GM19463 (cell line): Measurements from ENCODE around the gene LINC01488.

Experiments
- ATAC-seq: cut with Tn5 transposase; IDR thresholded peaks from one replicate; pipeline ENCODE4 v1.9.1; 2021; ENCODE audit warnings: mild to moderate bottlenecking, moderate library complexity; ENCODE audit not compliant: unreplicated experiment

LINC01488 gene

DNA sequence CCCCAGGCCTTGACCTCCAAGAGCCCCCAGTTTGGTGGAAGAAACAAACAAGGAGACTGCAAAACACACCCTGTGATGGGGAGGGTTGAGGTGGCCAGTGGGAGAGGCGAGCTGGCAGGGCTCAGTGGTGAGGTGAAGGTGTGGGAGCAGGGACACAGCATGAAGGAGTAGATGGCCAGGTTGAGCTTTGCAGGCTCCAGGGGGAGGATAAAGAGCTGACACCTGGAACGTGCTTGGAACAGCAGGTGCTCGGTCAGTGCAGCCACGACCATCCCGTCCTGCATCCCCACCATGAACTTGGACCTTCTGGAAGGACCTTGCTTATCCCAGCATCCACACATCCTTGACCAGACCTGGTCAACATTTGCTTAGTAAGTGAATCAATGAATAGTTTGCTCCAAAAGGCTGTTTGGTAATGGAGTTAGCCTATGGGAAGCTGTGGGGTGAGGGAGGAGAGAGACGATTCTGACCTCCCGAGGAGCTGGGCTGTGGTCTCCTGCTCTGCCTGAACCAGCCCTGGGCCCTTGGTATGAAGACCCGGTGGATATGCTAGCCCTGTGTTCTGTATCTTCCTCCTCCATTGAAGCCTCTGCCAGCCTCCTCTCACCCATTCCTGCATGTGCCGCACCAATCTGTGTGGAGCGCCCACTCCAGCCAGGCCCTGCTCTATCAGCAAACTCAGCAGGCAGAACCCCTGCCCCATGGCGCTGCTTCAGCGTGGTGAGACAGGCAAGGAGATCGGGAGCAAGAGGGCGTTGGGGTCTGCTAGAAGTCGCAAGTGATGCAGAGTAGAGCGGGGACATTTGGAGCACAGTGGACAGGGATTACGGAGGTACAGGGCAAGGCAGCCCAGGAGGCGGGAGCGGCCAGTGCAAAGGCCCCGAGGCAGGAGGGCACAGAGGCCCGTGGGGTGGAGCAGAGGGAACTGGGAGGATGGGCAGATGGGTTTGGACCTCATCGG lies 9.9 kb downstream of the LINC01488 start:
- ATAC-seq, result no peak

DNA sequence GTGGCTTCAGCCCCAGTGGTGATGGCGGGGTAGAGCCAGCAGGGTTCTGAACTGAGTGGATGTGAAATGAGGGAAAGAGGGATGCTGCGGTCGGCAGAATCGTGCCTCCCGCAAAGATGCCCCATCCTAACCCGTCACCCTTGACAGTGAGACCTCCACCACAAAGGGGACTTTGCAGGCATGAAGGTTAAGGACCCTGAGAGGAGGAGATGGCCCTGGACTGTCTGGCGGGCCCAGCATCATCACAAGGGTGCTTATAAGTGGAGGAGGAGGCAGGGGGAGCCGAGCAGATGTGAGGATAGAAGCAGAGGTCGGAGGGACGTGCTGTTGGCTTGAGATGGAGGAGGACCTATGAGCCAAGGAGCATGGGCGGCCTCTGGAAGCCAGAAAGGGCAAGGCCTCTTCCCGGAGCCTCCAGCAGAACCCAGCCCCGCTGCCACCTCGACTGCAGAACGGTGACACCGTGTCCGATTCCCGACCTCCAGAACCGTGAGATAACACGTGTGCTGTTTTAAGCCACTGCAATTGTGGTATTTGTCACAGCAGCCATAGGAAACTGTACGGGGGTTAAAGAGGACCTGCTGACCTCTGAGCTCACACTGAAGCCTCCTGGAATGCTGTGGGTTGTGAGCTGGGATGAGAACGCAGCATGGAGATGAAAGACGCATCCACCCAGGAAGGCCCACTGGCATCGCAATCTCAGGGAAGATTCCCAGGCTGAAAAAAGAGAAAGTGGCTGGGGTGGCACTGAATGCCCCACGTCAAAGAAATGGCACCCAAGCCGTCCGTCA lies 10.9 kb downstream of the LINC01488 start:
- ATAC-seq, result no peak

DNA sequence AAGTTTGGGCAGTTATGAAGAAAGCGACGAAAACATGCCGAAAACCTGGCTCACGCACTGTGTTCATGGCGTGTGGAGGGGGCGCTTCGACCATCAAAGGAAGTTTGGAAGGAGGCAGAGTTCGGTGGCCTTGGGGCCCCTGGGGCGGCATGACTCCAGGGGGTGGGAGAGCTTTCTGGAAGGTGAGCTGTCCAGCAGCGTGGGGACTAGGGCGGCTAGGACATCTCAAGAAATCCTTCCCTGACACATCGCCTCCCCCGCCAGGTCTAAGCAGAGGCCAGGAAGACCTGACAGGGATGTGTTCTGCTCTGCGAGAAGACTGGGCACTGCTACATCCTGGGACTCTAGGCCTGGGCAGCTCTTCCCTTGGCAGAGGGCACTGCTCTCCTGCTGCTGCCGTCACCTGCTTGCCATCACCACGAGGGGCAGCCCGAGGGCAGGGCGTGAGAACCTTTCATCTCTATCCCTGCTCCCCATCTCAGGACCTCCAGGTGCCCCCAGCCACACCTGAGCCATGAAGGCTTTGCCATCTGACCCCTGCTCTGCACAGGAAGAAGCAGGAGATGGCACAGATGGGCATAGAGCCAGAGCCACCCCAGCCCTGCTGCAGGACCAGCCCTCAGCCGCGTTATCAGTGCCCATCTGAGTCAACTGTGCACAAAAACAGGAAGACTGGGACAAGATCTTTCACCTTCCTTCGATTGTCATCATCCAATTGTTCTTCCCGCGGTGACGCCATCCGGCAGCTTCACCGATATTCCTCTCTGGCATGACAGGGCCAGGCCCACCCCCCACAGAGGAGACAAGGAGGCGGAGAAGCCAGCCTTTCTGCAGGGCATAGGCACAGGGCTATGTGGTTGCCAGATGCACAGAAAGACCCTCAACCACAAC lies 12.7 kb downstream of the LINC01488 start:
- ATAC-seq, result no peak

DNA sequence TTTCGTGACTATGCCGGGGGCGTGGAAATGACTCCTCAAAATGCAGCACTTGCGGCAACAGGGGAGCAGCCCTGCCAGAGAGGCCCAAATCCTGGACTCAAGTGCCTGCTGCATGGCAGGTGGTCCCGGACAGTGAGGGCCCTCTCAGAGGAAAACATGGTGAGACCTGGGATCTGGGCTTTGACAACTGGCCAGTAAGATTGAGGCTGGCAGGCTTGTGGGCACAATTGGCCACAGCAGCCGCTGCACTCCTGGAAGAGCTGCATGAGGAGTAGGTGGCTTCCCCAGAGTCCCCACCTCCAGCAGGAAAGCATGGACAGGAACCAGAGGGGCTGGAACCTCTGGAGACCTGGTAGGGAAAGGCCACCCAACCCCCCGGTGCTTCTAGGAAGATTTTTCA lies 13.4 kb downstream of the LINC01488 start:
- no peak for ATAC-seq

DNA sequence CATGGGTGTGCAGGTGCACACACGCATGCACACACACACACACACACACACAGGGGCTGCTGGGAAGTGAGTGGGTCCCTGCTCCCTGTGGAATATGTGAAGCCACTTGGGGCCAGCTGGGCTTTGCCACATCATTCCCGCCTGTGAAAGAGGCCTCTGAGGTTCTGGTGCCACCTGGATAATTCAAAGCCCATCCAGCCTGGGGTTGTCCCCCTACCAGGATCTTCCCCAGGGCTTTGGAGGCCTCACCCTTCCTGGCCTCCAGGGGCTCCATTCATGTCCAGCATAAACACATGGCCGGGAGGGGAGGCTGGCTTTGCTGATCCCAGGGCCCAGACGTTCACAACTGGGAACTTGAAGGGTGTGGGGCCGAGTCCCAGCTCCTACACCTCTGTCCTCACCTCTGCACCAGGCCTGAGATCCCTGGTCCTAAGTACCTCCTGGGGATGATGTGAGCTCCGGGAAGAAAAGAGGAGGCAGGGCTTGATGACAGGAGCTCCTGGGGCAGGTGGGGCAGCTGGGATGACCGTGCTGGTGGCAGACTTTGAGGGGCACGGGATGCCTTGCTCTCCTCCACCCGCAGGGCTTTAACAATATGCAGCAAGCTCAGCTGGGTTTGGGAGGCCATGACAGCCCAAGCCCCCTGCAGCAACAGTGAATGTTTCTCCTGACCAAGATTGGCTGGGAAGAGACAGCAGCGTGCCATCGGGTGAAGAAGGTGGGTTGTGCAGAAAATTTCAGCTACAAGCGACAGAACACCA lies 14.2 kb downstream of the LINC01488 start:
- ATAC-seq, result no peak

DNA sequence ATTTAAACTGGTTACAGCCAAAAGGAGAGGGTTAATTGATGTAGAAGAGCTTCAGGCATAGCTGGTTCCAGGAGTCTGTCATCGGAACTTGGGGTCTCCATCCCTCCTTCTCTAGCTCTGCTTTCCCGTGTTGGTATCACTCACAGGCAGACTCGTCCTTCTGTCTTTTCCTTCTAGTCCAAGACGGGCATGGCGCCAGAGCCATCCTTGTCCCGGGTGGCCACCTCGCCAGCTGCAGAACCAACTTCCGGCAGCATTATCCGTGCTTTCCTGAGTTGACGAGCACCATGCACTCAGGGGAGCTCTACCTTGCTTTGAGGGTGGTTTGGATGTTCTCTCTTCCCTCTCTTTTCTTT lies 14.7 kb downstream of the LINC01488 start:
- ATAC-seq, result no peak

DNA sequence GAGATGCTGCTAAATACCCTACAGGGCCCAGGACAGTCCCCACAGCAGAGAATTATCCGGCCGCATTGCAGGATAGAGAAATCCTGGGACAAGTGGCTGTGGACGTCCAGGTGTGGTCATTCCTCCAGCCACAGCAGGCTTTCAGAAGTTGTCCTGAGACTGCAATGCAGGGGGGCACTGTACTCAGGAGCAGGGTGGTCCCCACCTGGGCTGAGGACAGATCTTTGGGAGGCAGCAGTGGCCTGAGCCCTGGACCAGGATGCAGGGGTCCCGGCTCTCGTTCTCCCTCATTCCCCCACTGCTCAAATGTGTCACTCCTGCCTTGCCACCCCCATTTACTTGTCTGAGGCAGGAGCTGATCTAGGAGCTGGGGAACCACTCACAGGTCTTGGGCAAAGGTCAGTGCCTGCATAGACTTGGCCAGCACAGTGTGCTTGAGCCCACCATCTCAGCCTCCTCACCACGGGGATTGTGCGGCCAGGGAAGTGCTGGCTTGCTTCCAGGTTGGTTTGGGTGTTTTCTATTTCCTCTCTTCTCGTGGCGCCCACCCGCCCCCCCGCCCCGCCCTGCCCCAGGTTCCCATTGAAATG lies 15.3 kb downstream of the LINC01488 start:
- no peak for ATAC-seq

DNA sequence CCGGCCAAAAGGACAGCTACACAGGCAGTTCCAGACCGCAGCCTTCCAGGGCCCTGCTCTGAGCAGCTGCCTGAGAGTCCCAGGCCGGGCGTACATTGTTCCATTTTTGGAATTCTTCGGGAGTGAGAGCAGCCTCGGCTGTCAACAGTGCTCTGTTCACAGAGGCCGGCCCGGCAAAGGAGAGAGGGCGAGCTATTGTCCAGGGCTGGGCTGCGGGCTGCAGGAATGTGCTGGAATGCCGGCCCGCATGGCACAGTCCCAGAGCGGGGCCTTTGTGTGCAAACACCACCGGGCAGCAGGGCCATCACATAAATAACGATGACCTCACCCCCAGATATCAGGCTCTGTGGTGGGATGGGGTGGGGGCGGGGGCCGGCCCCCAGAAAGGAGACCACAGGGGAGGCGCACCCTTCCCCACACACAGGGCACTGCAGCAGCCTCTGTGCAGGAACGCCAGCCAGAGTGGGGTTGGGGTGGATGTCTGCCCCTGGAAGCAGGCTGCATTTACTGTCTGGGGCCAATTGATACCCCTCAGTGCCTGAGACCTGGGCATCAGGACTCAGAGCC lies 15.8 kb downstream of the LINC01488 start:
- no peak for ATAC-seq

DNA sequence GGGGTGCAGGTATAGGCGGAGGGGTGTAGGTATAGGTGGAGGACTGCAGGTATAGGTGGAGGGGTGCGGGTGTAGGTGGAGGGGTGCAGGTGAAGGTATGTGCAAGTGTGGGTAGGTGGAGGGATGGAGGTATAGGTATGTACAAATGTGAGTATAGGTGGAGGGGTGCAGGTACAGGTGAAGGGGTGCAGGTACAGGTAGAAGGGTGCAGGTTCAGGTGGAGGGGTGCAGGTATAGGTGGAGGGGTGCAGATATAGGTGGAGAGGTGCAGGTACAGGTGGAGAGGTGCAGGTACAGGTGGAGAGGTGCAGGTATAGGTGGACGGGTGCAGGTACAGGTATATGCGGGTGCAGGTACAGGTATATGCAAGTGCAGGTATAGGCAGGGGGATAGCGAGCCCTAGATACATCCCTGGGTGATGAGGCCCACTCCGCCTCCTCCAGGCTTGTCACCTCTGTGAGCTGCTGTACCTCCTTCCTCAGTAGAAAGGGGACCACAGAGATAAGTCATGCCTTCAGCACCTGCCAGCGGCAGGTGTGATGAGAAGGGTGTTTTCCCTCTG lies 17.2 kb downstream of the LINC01488 start:
- ATAC-seq, result no peak

DNA sequence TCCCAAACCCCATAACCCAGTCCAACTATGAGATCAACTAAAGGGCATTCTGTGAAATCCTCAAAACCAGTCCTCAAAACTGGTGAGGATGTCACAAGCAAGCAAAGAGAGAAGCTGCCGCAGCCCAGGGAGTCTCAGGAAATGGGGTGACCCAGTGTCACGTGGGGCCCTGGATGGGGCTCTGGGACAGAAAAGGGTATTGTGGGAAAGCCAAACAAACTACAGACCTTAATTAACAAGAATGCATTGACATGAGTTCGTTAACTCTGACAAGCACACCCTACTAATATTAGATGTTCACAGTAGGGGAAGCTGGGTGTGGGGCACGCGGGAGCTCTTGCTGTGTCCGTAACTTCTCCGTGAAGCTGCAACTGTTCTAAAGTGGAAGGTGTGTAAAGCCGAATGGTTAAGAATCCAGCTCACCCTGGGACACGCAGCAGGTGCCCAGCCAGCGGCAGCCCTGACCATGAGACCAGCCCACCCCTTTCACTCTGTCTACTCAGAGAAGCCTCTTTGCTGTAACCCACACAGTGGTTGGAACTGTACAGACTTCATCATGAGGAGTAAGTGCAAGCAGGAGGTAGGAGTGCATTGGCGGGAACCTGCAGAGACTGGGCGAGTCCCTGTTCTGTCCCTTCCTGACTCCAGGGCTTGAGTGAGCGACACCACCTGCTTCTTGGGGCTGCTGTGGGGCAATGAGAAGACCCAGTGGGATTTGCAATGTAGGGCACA lies 17.9 kb downstream of the LINC01488 start:
- no peak for ATAC-seq

DNA sequence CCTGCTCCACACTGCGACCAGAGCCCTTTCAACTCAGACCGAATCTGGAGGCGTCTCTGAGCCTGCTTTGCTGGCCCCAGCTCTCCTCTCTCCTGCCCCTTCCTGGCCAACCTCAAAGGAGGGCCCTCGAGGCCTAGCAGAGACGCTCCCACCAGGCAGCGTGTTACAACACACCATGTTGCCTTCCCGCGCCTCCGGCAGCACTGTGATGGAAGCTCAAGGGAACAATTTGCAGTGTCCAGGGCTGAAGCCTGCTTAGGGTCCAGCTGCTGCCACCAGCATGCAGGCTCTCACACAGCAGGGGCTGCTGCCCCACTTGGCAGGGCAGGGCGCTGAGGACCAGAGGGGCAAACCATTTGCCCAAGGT lies 18.4 kb downstream of the LINC01488 start:
- no peak for ATAC-seq

DNA sequence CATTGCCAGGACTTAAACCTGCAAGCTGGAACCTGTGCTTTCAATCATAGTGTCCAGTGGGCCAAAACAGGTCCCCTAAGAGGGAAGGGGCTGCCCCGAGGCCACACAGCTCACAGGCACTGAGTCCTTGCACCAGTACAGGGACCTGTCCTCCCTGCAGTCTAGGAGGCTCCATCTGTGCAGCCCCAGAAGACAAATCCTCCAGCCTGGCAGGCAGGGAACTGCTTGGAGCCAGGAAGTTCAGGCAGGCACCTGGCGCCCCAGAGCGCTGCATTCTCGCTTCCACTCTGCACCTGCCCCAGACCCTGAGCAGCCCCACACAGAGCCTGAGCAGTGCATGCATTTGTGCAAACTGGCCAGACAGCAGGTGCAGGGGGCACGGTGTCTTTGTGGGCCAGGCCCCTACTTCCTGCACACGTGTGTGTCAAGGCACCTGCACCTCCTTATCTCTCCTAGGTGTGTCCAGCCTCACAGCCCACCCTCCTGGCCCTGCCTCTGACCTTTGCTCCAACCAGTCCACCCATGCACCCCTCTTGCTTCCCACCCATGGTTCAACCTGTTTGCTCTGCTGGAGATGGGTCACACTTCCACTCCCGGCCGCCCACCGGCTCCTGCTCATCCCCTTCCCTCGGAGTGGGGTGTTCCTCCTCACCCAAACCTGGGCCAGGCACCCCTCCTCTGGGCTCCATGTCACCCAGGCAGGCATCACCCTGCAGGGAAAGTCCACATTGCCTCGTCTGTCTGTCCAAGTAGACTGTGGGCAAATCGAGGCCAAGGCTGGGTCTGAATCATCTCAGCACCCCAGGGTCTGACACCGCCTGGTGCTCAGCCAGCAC lies 19.0 kb downstream of the LINC01488 start:
- no peak for ATAC-seq

DNA sequence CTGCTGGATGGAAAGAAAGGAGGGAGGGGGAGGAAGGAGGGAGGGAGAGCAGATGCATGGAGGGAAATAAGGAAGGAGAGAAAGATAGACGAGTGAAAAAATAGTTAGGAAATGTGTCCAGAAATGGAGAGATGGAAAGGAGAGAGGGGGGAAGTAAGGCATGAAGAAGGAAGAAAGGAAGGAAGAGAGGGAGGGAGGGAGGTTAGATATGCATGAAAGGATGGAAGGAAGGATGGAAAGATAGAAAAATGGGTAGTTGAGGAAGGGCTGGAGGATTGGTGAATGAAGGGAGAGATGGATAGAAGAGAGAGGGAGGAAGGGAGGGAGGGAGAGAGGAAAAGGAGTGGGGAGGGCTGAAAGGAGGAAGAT lies 19.6 kb downstream of the LINC01488 start:
- no peak for ATAC-seq

DNA sequence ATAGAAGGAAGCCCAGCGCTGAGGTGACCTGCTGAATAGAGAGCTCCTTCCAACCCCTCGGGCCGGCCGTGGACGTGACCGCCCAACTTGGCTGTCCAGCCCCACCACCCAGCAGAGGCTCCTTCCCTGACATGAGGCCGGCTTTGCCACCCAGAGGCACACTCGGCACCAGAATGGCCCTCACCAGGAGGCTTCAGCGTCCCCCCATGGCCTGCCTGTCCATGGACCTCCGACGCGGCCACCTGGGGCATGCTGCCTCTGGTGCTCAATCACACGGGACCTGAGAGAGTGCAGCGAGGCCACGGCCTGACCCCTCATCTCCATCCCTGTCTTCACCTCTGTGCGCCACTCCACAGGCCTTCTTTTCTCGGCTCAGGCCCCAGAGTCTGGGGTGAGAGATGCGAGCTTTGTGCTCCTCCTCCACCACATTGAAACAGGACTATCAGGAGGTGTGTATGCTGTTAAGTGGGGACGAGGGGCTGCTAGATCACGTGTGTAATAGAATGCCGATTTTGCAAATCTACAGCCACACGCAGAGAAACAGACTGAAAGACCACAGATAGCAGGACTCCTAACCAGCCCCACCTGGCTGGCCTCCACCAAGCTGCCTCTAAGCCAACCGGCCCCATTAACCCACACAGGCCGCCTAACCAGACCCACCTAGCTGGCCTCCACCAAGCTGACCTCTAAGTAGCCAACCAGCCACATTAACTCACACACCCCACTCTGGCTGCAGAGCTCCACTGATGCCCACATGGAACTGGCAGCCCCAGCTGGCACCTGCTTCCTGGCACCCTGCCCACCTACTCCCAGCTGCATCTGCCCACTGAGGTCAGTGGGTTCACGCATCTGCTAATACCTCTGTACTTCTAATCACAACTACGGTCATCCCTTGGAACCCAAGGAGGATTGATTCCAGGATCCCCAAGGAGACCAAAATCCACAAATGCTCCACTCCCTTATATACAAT lies 20.7 kb downstream of the LINC01488 start:
- no peak for ATAC-seq

DNA sequence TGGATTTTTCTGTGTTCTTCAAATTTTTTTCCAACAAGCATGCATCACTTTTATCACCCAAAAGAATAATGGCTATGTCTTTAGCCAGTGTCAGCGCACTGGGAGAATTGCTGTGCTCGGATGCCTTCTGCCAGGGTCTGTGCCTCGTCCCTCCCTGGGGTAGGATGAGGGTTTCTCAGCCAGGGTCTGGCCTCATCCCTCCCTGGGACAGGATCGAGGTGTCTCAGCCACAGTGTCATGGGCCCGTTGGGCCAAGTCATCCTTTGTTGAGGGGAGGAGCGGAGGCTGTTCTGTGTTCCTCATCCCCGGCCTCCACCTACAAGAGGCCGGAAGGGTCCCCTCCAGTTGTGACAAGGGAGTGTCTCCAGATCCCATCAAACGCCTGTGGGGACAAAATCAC lies 22.7 kb downstream of the LINC01488 start:
- no peak for ATAC-seq

DNA sequence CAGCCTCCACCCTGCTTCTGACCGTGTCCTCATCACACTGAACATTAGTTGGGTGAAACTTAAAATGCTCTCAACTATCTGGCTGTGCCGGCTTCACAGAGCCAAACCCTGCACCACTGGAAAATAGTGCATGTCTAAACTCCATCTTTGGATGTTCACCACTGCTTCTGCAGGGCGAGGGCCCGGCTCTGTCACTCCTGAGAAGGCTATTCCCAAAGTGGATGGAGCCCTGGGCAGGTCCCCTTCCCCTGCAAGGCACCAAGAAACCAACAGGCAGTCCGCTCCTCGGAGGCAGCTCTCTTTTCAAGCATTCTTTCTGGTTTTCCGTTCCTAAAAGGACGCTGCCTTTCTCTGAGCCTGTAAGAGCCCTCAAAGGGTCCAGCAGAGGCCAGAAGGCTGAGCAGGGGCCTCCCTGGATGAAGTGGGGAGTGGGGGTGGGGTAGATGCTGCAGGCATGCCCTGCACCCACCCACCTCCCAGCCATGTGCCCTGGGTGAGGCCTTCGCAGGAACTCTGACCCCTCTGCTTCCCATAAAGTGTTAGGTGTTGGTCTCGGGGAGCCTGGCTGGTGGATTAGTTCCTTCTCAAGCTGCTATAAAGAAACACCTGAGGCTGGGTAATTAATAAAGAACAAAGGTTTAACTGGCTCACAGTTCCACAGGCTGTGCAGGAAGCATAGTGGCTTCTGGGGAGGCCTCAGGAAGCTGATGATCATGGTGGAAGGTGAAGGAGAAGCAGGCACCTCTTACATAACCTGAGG lies 23.3 kb downstream of the LINC01488 start:
- ATAC-seq, result no peak
